ENCODE data around the gene LKAAEAR1. TPM values are rescaled to one million over a fixed set of nuclear protein-coding genes. Genes with fewer than 3 reads are reported as not detected.

Gene LKAAEAR1
- total RNA-seq, 1 donor from 2014 or later: not detected

- DNase-seq (ENCODE audit: low spot score): peak; percentile 95
These were observed 45.5 kb downstream of the LKAAEAR1 start for GRCh38 chr20:64038565-64039292.

GRCh38 chr20:64038224-64038564 is 46.0 kb downstream of the LKAAEAR1 start:
- no peak for DNase-seq (ENCODE audit: low spot score)

- no peak for DNase-seq (ENCODE audit: low spot score)
These were observed 46.5 kb downstream of the LKAAEAR1 start for GRCh38 chr20:64037498-64038213.

- no peak for DNase-seq (ENCODE audit: low spot score)
These were observed 47.0 kb downstream of the LKAAEAR1 start for GRCh38 chr20:64037199-64037497.

GRCh38 chr20:64036346-64037198 is 47.6 kb downstream of the LKAAEAR1 start:
- no peak for DNase-seq (ENCODE audit: low spot score)

GRCh38 chr20:64035933-64036345 is 48.3 kb downstream of the LKAAEAR1 start, which contains the start of gene C20orf204:
TSS of gene C20orf204 (plus strand) at chr20:64036182. CDS start at chr20:64036324, 142 bp downstream.
- no peak for DNase-seq (ENCODE audit: low spot score)

- no peak for DNase-seq (ENCODE audit: low spot score)
These were observed 48.9 kb downstream of the LKAAEAR1 start for GRCh38 chr20:64035066-64035932.

- no peak for DNase-seq (ENCODE audit: low spot score)
These were observed 50.2 kb downstream of the LKAAEAR1 start for GRCh38 chr20:64033981-64034493.

Small RNAs within 50 kb of the gene (microRNA-seq; reads per million reads assigned to microRNA genes)
- not detected for gene MIR6813 (ENCODE audit: borderline number of aligned reads)

Other genes with a start within 250 kb of the LKAAEAR1 start
- not detected for gene ABHD16B, start 222.9 kb downstream of the LKAAEAR1 start, total RNA-seq
- 114 TPM for gene TPD52L2, start 219.1 kb downstream of the LKAAEAR1 start, total RNA-seq
- gene DNAJC5, start 189.3 kb downstream of the LKAAEAR1 start, total RNA-seq: 50.5 TPM
- gene UCKL1, start 128.0 kb downstream of the LKAAEAR1 start, total RNA-seq: 36.0 TPM
- gene ZNF512B, start 114.5 kb downstream of the LKAAEAR1 start, total RNA-seq: 18.7 TPM
- gene SAMD10, start 104.8 kb downstream of the LKAAEAR1 start, total RNA-seq: 2.9 TPM
- gene PRPF6, start 103.3 kb downstream of the LKAAEAR1 start, total RNA-seq: 46.3 TPM
- 0.74 TPM for gene C20orf204, start 48.2 kb downstream of the LKAAEAR1 start, total RNA-seq
- gene SOX18, start 34.8 kb downstream of the LKAAEAR1 start, total RNA-seq: 70.5 TPM
- 42.5 TPM for gene TCEA2, start 21.2 kb downstream of the LKAAEAR1 start, total RNA-seq
- 29.0 TPM for gene RGS19, start 4.9 kb downstream of the LKAAEAR1 start, total RNA-seq
- 1.3 TPM for gene OPRL1, start 4.3 kb downstream of the LKAAEAR1 start, total RNA-seq
- not detected for gene NPBWR2, start 23.2 kb upstream of the LKAAEAR1 start, total RNA-seq
- not detected for gene MYT1, start 80.1 kb upstream of the LKAAEAR1 start, total RNA-seq
- 33.7 TPM for gene PCMTD2, start 171.3 kb upstream of the LKAAEAR1 start, total RNA-seq

All from mesenteric fat pad (tissue), 1 donor.